Neural progenitor cell (in vitro differentiated cells): ENCODE measurements around the gene TLR9. TPM values are rescaled to one million over a fixed set of nuclear protein-coding genes. Genes with fewer than 3 reads are reported as not detected.

Experiments used
- DNase-seq: peaks from one replicate; pipeline ENCODE4 v3.0.0-alpha.2; 2016; ENCODE audit warnings: low spot score
- H2AFZ ChIP-seq: fragments of 200-600 bp; sonication (generic); replicated peaks from 2 replicates; pipeline ENCODE4 v1.6.1; 2016; ENCODE audit warnings: antibody characterized with exemption
- H3F3A ChIP-seq: fragments of 200-600 bp; sonication (generic); 2 replicates; pipeline ENCODE4 v1.6.1; 2016; ENCODE audit warnings: antibody characterized with exemption, low read depth
- H3K27ac ChIP-seq: fragments of 200-600 bp; sonication (generic); 2 replicates; pipeline ENCODE4 v1.5.1; 2016; ENCODE audit warnings: mild to moderate bottlenecking
- H3K27me3 ChIP-seq: fragments of 200-600 bp; sonication (generic); 2 replicates; pipeline ENCODE4 v1.6.1; 2016; ENCODE audit warnings: mild to moderate bottlenecking, moderate library complexity
- H3K36me3 ChIP-seq: fragments of 200-600 bp; sonication (generic); 2 replicates; pipeline ENCODE4 v1.5.1; 2016
- H3K4me1 ChIP-seq: fragments of 200-600 bp; sonication (generic); 2 replicates; pipeline ENCODE4 v1.6.1; 2016; ENCODE audit warnings: mixed run types
- H3K4me2 ChIP-seq: fragments of 200-600 bp; sonication (generic); 2 replicates; pipeline ENCODE4 v1.6.1; 2016
- H3K4me3 ChIP-seq: fragments of 200-600 bp; sonication (generic); 2 replicates; pipeline ENCODE4 v1.5.1; 2016
- H3K79me2 ChIP-seq: fragments of 200-600 bp; sonication (generic); 2 replicates; pipeline ENCODE4 v1.6.1; 2016; ENCODE audit warnings: low read depth
- H3K9ac ChIP-seq: fragments of 200-600 bp; sonication (generic); 2 replicates; pipeline ENCODE4 v1.6.1; 2016
- H3K9me3 ChIP-seq: fragments of 200-600 bp; sonication (generic); 2 replicates; pipeline ENCODE4 v1.5.1; 2016; ENCODE audit warnings: low read depth
- H4K20me1 ChIP-seq: fragments of 200-600 bp; sonication (generic); 2 replicates; pipeline ENCODE4 v1.6.1; 2016; ENCODE audit warnings: low read depth
- H3K27ac Mint-ChIP-seq: 3 replicates; pipeline ENCODE4 v1.8.0; 2021; ENCODE audit warnings: mixed read lengths
- H3K27me3 Mint-ChIP-seq: 2 replicates; pipeline ENCODE4 v1.8.0; 2022; ENCODE audit warnings: low read depth, mild to moderate bottlenecking, inconsistent platforms, moderate library complexity, mixed read lengths; ENCODE audit not compliant: insufficient read depth
- H3K36me3 Mint-ChIP-seq: 3 replicates; pipeline ENCODE4 v1.8.0; 2021; ENCODE audit warnings: mixed read lengths
- H3K4me1 Mint-ChIP-seq: 3 replicates; pipeline ENCODE4 v1.8.0; 2021; ENCODE audit warnings: mixed read lengths
- H3K4me3 Mint-ChIP-seq: 3 replicates; pipeline ENCODE4 v1.8.0; 2021; ENCODE audit warnings: mild to moderate bottlenecking, moderate library complexity, mixed read lengths
- H3K9me3 Mint-ChIP-seq: 3 replicates; pipeline ENCODE4 v1.8.0; 2020; ENCODE audit warnings: mixed read lengths
- EZH2 ChIP-seq: fragments of 200-600 bp; sonication (generic); IDR thresholded peaks from 2 replicates; pipeline ENCODE4 v1.6.1; 2017; ENCODE audit warnings: antibody characterized with exemption, mild to moderate bottlenecking, moderate library complexity
- EZH2phosphoT487 ChIP-seq: fragments of 200-600 bp; sonication (generic); IDR thresholded peaks from 2 replicates; pipeline ENCODE4 v1.6.1; 2017; ENCODE audit warnings: antibody characterized with exemption
- total RNA-seq: library from RNA; depleted of rRNA; stranded (reverse); fragments of >200 nt; gene quantifications from 2 replicates; pipeline ENCODE4 v1.2.3, GENCODE V29; 2015; ENCODE audit warnings: low replicate concordance
- TF ChIP-seq, protein P1 (sequence below): fragments of 200-600 bp; sonication (generic); IDR thresholded peaks from 2 replicates; pipeline ENCODE4 v1.5.1; 2017; ENCODE audit warnings: antibody characterized with exemption, mild to moderate bottlenecking

TLR9 gene
- total RNA-seq, 1 donor from 2014 or later = not detected

- H3K79me2 ChIP-seq = no peaks in the 10 kb centered on the region
- Mint-ChIP-seq H3K36me3 (peaks cover 13% of the 10 kb centered on the region), H3K4me1 (peaks cover 2% of the 10 kb centered on the region), H3K27me3 (peaks cover 3% of the 10 kb centered on the region), H3K4me3 (no peak overlapping the region), H3K9me3 (no peaks in the 10 kb centered on the region), H3K27ac (no peak overlapping the region)
- H3K9me3 ChIP-seq = no peaks in the 10 kb centered on the region
- no peaks in the 10 kb centered on the region for H3K36me3 ChIP-seq
- no peaks in the 10 kb centered on the region for H4K20me1 ChIP-seq
- H3K4me2 ChIP-seq = no peak overlapping the region
- no peak overlapping the region for H3K4me3 ChIP-seq
- no peak overlapping the region for H3K27ac ChIP-seq
- H3K4me1 ChIP-seq = peaks cover 3% of the 10 kb centered on the region
- no peaks in the 10 kb centered on the region for H3K27me3 ChIP-seq
- DNase-seq = peak; percentile 36
- H3K9ac ChIP-seq = no peak overlapping the region
- TF ChIP-seq EZH2 = no peak
- TF ChIP-seq, protein P1, sequence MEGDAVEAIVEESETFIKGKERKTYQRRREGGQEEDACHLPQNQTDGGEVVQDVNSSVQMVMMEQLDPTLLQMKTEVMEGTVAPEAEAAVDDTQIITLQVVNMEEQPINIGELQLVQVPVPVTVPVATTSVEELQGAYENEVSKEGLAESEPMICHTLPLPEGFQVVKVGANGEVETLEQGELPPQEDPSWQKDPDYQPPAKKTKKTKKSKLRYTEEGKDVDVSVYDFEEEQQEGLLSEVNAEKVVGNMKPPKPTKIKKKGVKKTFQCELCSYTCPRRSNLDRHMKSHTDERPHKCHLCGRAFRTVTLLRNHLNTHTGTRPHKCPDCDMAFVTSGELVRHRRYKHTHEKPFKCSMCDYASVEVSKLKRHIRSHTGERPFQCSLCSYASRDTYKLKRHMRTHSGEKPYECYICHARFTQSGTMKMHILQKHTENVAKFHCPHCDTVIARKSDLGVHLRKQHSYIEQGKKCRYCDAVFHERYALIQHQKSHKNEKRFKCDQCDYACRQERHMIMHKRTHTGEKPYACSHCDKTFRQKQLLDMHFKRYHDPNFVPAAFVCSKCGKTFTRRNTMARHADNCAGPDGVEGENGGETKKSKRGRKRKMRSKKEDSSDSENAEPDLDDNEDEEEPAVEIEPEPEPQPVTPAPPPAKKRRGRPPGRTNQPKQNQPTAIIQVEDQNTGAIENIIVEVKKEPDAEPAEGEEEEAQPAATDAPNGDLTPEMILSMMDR = no peak
- TF ChIP-seq EZH2phosphoT487 = no peak
- no peaks in the 10 kb centered on the region for H3F3A ChIP-seq
- no peak overlapping the region for H2AFZ ChIP-seq
Measured at GRCh38 chr3:52218937-52219650, 6.4 kb downstream of the TLR9 start.

- H3K9me3 Mint-ChIP-seq = no peaks in the 10 kb centered on the region
- H3K4me3 ChIP-seq = no peak overlapping the region
- H3K4me1 ChIP-seq = peaks cover 3% of the 10 kb centered on the region
- no peak for DNase-seq
- peaks cover 16% of the 10 kb centered on the region for H3K36me3 Mint-ChIP-seq
- H3K27me3 ChIP-seq = no peaks in the 10 kb centered on the region
- H3K9ac ChIP-seq = no peak overlapping the region
- H3K27ac Mint-ChIP-seq = no peak overlapping the region
- no peak for TF ChIP-seq EZH2
- H3F3A ChIP-seq = no peaks in the 10 kb centered on the region
- peaks cover 2% of the 10 kb centered on the region for H3K4me1 Mint-ChIP-seq
- H3K4me3 Mint-ChIP-seq = no peak overlapping the region
- no peaks in the 10 kb centered on the region for H4K20me1 ChIP-seq
- H3K36me3 ChIP-seq = no peaks in the 10 kb centered on the region
- peaks cover 3% of the 10 kb centered on the region for H3K27me3 Mint-ChIP-seq
- no peak overlapping the region for H3K27ac ChIP-seq
- H3K79me2 ChIP-seq = no peaks in the 10 kb centered on the region
- no peak overlapping the region for H3K4me2 ChIP-seq
- no peak overlapping the region for H2AFZ ChIP-seq
- H3K9me3 ChIP-seq = no peaks in the 10 kb centered on the region
Measured at GRCh38 chr3:52218454-52218853, 7.0 kb downstream of the TLR9 start.

GRCh38 chr3:52218026-52218425, 7.4 kb downstream of the TLR9 start:
- H4K20me1 ChIP-seq = no peaks in the 10 kb centered on the region
- no peak overlapping the region for H3K27ac Mint-ChIP-seq
- H3K79me2 ChIP-seq = no peaks in the 10 kb centered on the region
- H3F3A ChIP-seq = no peaks in the 10 kb centered on the region
- H3K4me2 ChIP-seq = no peak overlapping the region
- no peaks in the 10 kb centered on the region for H3K27me3 ChIP-seq
- no peak overlapping the region for H3K9ac ChIP-seq
- H3K36me3 ChIP-seq = no peaks in the 10 kb centered on the region
- no peak overlapping the region for H3K4me3 Mint-ChIP-seq
- no peak overlapping the region for H2AFZ ChIP-seq
- H3K4me3 ChIP-seq = no peak overlapping the region
- no peaks in the 10 kb centered on the region for H3K9me3 ChIP-seq
- H3K4me1 Mint-ChIP-seq = peaks cover 2% of the 10 kb centered on the region
- DNase-seq = no peak
- H3K36me3 Mint-ChIP-seq = peaks cover 18% of the 10 kb centered on the region
- TF ChIP-seq EZH2 (no peak), EZH2phosphoT487 (no peak)
- TF ChIP-seq, protein P1 = no peak
- peaks cover 3% of the 10 kb centered on the region for H3K4me1 ChIP-seq
- H3K9me3 Mint-ChIP-seq = no peaks in the 10 kb centered on the region
- no peak overlapping the region for H3K27ac ChIP-seq
- peaks cover 3% of the 10 kb centered on the region for H3K27me3 Mint-ChIP-seq

GRCh38 chr3:52217409-52217805, 8.0 kb downstream of the TLR9 start:
- Mint-ChIP-seq H3K27me3 (peaks cover 3% of the 10 kb centered on the region), H3K4me1 (peaks cover 2% of the 10 kb centered on the region), H3K36me3 (peaks cover 22% of the 10 kb centered on the region), H3K4me3 (no peak overlapping the region), H3K27ac (no peak overlapping the region), H3K9me3 (no peaks in the 10 kb centered on the region)
- no peaks in the 10 kb centered on the region for H3K36me3 ChIP-seq
- peaks cover 3% of the 10 kb centered on the region for H3K4me1 ChIP-seq
- H3K27ac ChIP-seq = no peak overlapping the region
- H4K20me1 ChIP-seq = no peaks in the 10 kb centered on the region
- no peaks in the 10 kb centered on the region for H3F3A ChIP-seq
- DNase-seq = no peak
- TF ChIP-seq, protein P1 = no peak
- TF ChIP-seq EZH2phosphoT487 (no peak), EZH2 (no peak)
- no peaks in the 10 kb centered on the region for H3K27me3 ChIP-seq
- no peaks in the 10 kb centered on the region for H3K79me2 ChIP-seq
- H3K4me2 ChIP-seq = no peak overlapping the region
- H3K9ac ChIP-seq = no peak overlapping the region
- no peak overlapping the region for H2AFZ ChIP-seq
- H3K4me3 ChIP-seq = no peak overlapping the region
- no peaks in the 10 kb centered on the region for H3K9me3 ChIP-seq
